ENCODE measurements around the gene E2F4. TPM values are rescaled to one million over a fixed set of nuclear protein-coding genes. Genes with fewer than 3 reads are reported as not detected.

Gene E2F4
- total and polyA plus RNA-seq, 2 experiments from 2014 or later: 67.0 to 135 TPM

- TF ChIP-seq, protein P1, sequence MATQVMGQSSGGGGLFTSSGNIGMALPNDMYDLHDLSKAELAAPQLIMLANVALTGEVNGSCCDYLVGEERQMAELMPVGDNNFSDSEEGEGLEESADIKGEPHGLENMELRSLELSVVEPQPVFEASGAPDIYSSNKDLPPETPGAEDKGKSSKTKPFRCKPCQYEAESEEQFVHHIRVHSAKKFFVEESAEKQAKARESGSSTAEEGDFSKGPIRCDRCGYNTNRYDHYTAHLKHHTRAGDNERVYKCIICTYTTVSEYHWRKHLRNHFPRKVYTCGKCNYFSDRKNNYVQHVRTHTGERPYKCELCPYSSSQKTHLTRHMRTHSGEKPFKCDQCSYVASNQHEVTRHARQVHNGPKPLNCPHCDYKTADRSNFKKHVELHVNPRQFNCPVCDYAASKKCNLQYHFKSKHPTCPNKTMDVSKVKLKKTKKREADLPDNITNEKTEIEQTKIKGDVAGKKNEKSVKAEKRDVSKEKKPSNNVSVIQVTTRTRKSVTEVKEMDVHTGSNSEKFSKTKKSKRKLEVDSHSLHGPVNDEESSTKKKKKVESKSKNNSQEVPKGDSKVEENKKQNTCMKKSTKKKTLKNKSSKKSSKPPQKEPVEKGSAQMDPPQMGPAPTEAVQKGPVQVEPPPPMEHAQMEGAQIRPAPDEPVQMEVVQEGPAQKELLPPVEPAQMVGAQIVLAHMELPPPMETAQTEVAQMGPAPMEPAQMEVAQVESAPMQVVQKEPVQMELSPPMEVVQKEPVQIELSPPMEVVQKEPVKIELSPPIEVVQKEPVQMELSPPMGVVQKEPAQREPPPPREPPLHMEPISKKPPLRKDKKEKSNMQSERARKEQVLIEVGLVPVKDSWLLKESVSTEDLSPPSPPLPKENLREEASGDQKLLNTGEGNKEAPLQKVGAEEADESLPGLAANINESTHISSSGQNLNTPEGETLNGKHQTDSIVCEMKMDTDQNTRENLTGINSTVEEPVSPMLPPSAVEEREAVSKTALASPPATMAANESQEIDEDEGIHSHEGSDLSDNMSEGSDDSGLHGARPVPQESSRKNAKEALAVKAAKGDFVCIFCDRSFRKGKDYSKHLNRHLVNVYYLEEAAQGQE (IDR thresholded peaks at IDR 0.05; ENCODE audit: unreplicated experiment): no peak
- TF ChIP-seq, protein P2, sequence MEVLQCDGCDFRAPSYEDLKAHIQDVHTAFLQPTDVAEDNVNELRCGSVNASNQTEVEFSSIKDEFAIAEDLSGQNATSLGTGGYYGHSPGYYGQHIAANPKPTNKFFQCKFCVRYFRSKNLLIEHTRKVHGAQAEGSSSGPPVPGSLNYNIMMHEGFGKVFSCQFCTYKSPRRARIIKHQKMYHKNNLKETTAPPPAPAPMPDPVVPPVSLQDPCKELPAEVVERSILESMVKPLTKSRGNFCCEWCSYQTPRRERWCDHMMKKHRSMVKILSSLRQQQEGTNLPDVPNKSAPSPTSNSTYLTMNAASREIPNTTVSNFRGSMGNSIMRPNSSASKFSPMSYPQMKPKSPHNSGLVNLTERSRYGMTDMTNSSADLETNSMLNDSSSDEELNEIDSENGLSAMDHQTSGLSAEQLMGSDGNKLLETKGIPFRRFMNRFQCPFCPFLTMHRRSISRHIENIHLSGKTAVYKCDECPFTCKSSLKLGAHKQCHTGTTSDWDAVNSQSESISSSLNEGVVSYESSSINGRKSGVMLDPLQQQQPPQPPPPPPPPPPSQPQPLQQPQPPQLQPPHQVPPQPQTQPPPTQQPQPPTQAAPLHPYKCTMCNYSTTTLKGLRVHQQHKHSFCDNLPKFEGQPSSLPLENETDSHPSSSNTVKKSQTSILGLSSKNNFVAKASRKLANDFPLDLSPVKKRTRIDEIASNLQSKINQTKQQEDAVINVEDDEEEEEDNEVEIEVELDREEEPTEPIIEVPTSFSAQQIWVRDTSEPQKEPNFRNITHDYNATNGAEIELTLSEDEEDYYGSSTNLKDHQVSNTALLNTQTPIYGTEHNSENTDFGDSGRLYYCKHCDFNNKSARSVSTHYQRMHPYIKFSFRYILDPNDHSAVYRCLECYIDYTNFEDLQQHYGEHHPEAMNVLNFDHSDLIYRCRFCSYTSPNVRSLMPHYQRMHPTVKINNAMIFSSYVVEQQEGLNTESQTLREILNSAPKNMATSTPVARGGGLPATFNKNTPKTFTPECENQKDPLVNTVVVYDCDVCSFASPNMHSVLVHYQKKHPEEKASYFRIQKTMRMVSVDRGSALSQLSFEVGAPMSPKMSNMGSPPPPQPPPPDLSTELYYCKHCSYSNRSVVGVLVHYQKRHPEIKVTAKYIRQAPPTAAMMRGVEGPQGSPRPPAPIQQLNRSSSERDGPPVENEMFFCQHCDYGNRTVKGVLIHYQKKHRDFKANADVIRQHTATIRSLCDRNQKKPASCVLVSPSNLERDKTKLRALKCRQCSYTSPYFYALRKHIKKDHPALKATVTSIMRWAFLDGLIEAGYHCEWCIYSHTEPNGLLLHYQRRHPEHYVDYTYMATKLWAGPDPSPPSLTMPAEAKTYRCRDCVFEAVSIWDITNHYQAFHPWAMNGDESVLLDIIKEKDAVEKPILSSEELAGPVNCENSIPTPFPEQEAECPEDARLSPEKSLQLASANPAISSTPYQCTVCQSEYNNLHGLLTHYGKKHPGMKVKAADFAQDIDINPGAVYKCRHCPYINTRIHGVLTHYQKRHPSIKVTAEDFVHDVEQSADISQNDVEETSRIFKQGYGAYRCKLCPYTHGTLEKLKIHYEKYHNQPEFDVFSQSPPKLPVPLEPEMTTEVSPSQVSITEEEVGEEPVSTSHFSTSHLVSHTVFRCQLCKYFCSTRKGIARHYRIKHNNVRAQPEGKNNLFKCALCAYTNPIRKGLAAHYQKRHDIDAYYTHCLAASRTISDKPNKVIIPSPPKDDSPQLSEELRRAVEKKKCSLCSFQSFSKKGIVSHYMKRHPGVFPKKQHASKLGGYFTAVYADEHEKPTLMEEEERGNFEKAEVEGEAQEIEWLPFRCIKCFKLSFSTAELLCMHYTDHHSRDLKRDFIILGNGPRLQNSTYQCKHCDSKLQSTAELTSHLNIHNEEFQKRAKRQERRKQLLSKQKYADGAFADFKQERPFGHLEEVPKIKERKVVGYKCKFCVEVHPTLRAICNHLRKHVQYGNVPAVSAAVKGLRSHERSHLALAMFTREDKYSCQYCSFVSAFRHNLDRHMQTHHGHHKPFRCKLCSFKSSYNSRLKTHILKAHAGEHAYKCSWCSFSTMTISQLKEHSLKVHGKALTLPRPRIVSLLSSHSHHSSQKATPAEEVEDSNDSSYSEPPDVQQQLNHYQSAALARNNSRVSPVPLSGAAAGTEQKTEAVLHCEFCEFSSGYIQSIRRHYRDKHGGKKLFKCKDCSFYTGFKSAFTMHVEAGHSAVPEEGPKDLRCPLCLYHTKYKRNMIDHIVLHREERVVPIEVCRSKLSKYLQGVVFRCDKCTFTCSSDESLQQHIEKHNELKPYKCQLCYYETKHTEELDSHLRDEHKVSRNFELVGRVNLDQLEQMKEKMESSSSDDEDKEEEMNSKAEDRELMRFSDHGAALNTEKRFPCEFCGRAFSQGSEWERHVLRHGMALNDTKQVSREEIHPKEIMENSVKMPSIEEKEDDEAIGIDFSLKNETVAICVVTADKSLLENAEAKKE (CRISPR knock-in tag; IDR thresholded peaks at IDR 0.05): no peak
These were observed 5.7 kb downstream of the E2F4 start (continued) for GRCh38 chr16:67197704-67198103.

DNA sequence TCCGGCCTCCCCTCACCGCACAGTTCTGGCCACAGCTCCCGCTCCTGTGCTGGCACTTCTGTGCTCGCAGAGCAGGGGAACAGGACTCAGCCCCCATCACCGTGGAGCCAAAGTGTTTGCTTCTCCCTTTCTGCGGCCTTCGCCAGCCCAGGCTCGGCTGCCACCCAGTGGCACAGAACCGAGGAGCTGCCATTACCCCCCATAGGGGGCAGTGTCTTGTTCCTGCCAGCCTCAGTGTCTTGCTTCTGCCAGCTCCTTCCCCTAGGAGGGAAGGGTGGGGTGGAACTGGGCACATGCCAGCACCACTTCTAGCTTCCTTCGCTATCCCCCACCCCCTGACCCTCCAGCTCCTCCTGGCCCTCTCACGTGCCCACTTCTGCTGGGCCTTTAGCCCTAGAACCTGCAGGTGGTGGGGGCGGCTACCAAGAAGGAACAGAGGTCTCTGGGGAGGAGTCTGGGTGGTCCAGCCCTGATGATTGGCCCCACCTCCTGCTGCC is 6.3 kb downstream of the E2F4 start:
- peaks cover 13% of the 10 kb centered on the region for H3K4me1 Mint-ChIP-seq
- peak; percentile 68 for DNase-seq (ENCODE audit: low spot score)
- TF ChIP-seq EZH2phosphoT487 (IDR thresholded peaks at IDR 0.05; ENCODE audit: unreplicated experiment): no peak
- TF ChIP-seq ZNF114 (CRISPR knock-in tag; IDR thresholded peaks at IDR 0.05): no peak
- no peak for TF ChIP-seq CREB1 (CRISPR knock-in tag; IDR thresholded peaks at IDR 0.05; ENCODE audit: low read depth)
- TF ChIP-seq JUNB (IDR thresholded peaks at IDR 0.05; ENCODE audit: unreplicated experiment): no peak
- TF ChIP-seq, protein P3, sequence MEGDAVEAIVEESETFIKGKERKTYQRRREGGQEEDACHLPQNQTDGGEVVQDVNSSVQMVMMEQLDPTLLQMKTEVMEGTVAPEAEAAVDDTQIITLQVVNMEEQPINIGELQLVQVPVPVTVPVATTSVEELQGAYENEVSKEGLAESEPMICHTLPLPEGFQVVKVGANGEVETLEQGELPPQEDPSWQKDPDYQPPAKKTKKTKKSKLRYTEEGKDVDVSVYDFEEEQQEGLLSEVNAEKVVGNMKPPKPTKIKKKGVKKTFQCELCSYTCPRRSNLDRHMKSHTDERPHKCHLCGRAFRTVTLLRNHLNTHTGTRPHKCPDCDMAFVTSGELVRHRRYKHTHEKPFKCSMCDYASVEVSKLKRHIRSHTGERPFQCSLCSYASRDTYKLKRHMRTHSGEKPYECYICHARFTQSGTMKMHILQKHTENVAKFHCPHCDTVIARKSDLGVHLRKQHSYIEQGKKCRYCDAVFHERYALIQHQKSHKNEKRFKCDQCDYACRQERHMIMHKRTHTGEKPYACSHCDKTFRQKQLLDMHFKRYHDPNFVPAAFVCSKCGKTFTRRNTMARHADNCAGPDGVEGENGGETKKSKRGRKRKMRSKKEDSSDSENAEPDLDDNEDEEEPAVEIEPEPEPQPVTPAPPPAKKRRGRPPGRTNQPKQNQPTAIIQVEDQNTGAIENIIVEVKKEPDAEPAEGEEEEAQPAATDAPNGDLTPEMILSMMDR (conservative IDR thresholded peaks at IDR 0.05; ENCODE audit: low read depth in 2 of 2): peak; percentile 69 to 72

More for the DNA sequence above, 6.3 kb downstream of the E2F4 start:
- Histone ChIP-seq H2AFZ (no peak overlapping the region), H3F3A (replicated peaks; ENCODE audit: low read depth) (peaks cover 20% of the 10 kb centered on the region; the same call in 1 of the 2 replicates), H3K9me2 (ENCODE audit: insufficient read depth) (no peaks in the 10 kb centered on the region), H3K36me3 (ENCODE audit: insufficient read depth) (peaks cover 20% of the 10 kb centered on the region; the same call in 1 of the 2 replicates), H3K27me3 (ENCODE audit: insufficient read depth) (no peaks in the 10 kb centered on the region), H3K4me2 (peak overlapping the region; percentile 84; the same call in 1 of the 2 replicates), H3K4me1 (ENCODE audit: insufficient read depth) (peaks cover 9% of the 10 kb centered on the region), H4K20me1 (replicated peaks; ENCODE audit: insufficient read depth) (peaks cover 16% of the 10 kb centered on the region; the same call in 1 of the 2 replicates), H3K79me2 (replicated peaks; ENCODE audit: insufficient read depth) (peaks cover 9% of the 10 kb centered on the region), H3K4me3 (peak overlapping the region; percentile 79; the same call in 1 of the 2 replicates), H3K27ac (ENCODE audit: low read depth) (peak overlapping the region; percentile 78; the same call in 1 of the 2 replicates)
- Mint-ChIP-seq H3K27ac (no peak overlapping the region), H3K9me3 (no peaks in the 10 kb centered on the region), H3K4me3 (peak overlapping the region; percentile 54), H3K27me3 (ENCODE audit: insufficient read depth, low read depth, poor library complexity) (peaks cover 16% of the 10 kb centered on the region), H3K36me3 (ENCODE audit: low read depth) (peaks cover 49% of the 10 kb centered on the region)
- peak; percentile 34 for ATAC-seq
